HepG2 (cell line): ENCODE results near the gene NRL. TPM values are rescaled to one million over a fixed set of nuclear protein-coding genes. Genes with fewer than 3 reads are reported as not detected.

Source experiments
- BHLHE40 ChIP-seq: IDR thresholded peaks from 2 replicates; pipeline ENCODE4 v1.6.1; 2011; ENCODE audit warnings: low read length, improper control_type of control experiment
- BRCA1 ChIP-seq: sonication (generic); formaldehyde crosslinking; IDR thresholded peaks from 2 replicates; pipeline ENCODE4 v1.4.0; 2020; ENCODE audit warnings: missing genetic modification reagents
- CHCHD3 ChIP-seq: sonication (generic); formaldehyde crosslinking; IDR thresholded peaks from 2 replicates; pipeline ENCODE4 v1.8.0; 2022; ENCODE audit warnings: mild to moderate bottlenecking, missing genetic modification reagents, moderate library complexity
- CREM ChIP-seq, 2 experiments: sonication (generic) in 1 of 2; formaldehyde crosslinking in 1 of 2; IDR thresholded peaks; 2 replicates each; pipeline versions ENCODE4 v1.4.0 to v1.6.1; 2016 to 2020; ENCODE audit warnings: antibody characterized with exemption in 1 of 2, mild to moderate bottlenecking in 1 of 2, missing genetic modification reagents in 1 of 2
- FOXC1 ChIP-seq: sonication (generic); formaldehyde crosslinking; IDR thresholded peaks from 2 replicates; pipeline ENCODE4 v1.8.0; 2022; ENCODE audit warnings: mild to moderate bottlenecking, missing genetic modification reagents, borderline replicate concordance
- SCMH1 ChIP-seq: sonication (generic); formaldehyde crosslinking; IDR thresholded peaks from 2 replicates; pipeline ENCODE4 v1.9.0; 2021; ENCODE audit warnings: missing genetic modification reagents, mild to moderate bottlenecking, borderline replicate concordance
- TCF12 ChIP-seq, 2 experiments: fragments of 450-650 bp in 1 of 2; sonication (generic) in 1 of 2; formaldehyde crosslinking in 1 of 2; IDR thresholded peaks; 2 replicates each; pipeline versions ENCODE4 v1.6.1 to v1.8.0; 2017 to 2022; ENCODE audit warnings: antibody characterized with exemption in 1 of 2, mild to moderate bottlenecking in 1 of 2, missing genetic modification reagents in 1 of 2, moderate library complexity in 1 of 2
- TRIM24 ChIP-seq: sonication (generic); formaldehyde crosslinking; IDR thresholded peaks from 2 replicates; pipeline ENCODE4 v1.8.0; 2022; ENCODE audit warnings: mild to moderate bottlenecking, missing genetic modification reagents
- ZBTB38 ChIP-seq: sonication (generic); formaldehyde crosslinking; IDR thresholded peaks from 2 replicates; pipeline ENCODE4 v1.5.1; 2020; ENCODE audit warnings: mild to moderate bottlenecking, missing genetic modification reagents
- ZFP36L1 ChIP-seq: sonication (generic); formaldehyde crosslinking; IDR thresholded peaks from 2 replicates; pipeline ENCODE4 v1.8.0; 2022; ENCODE audit warnings: mild to moderate bottlenecking, missing genetic modification reagents, moderate library complexity
- ZNF251 ChIP-seq: sonication (generic); formaldehyde crosslinking; IDR thresholded peaks from 2 replicates; pipeline ENCODE4 v1.9.0; 2021; ENCODE audit warnings: mild to moderate bottlenecking, missing genetic modification reagents
- ZNF337 ChIP-seq: sonication (generic); formaldehyde crosslinking; IDR thresholded peaks from 2 replicates; pipeline ENCODE4 v1.5.1; 2020; ENCODE audit warnings: missing genetic modification reagents, low read depth, mild to moderate bottlenecking, borderline replicate concordance
- ZNF598 ChIP-seq: sonication (generic); formaldehyde crosslinking; IDR thresholded peaks from 2 replicates; pipeline ENCODE4 v1.5.1; 2020; ENCODE audit warnings: mild to moderate bottlenecking, missing genetic modification reagents, borderline replicate concordance
- ZNF709 ChIP-seq: sonication (generic); formaldehyde crosslinking; IDR thresholded peaks from 2 replicates; pipeline ENCODE4 v1.5.0; 2020; ENCODE audit warnings: mild to moderate bottlenecking, missing genetic modification reagents
- ZNF83 ChIP-seq: sonication (generic); formaldehyde crosslinking; IDR thresholded peaks from 2 replicates; pipeline ENCODE4 v1.4.0; 2020; ENCODE audit warnings: missing genetic modification reagents, mild to moderate bottlenecking, borderline replicate concordance
- polyA plus RNA-seq, 8 experiments: library from polyadenylated mRNA; depleted of rRNA in 3 of 8; stranded (reverse) in 7 of 8; unstranded in 1 of 8; fragments of >200 nt; fragmentation: Illumina TruSeq in 4 of 8; extraction: Trizol in 4 of 8; gene quantifications; 2 replicates each; pipeline versions ENCODE4 v1.2.1 to v1.2.3, GENCODE V29; 2011 to 2016; ENCODE audit warnings: low read depth in 4 of 8, missing spikeins in 1 of 8, mixed read lengths in 1 of 8; ENCODE audit not compliant: insufficient read depth in 1 of 8
- total RNA-seq, 5 experiments: library from RNA; depleted of rRNA; stranded (reverse); fragments of >200 nt; fragmentation: Illumina TruSeq; extraction: Trizol; gene quantifications; 2 replicates each; pipeline ENCODE4 v1.2.3, GENCODE V29; 2016; ENCODE audit warnings: low read depth in 1 of 5
- TF ChIP-seq, protein P1 (sequence below): sonication (generic); formaldehyde crosslinking; IDR thresholded peaks from 2 replicates; pipeline ENCODE4 v1.4.0; 2020; ENCODE audit warnings: mild to moderate bottlenecking, missing genetic modification reagents, borderline replicate concordance
- TF ChIP-seq, protein P2 (sequence below): sonication (generic); formaldehyde crosslinking; IDR thresholded peaks from 2 replicates; pipeline ENCODE4 v1.4.0; 2020; ENCODE audit warnings: missing genetic modification reagents, borderline replicate concordance
- TF ChIP-seq, protein P3 (sequence below): sonication (generic); formaldehyde crosslinking; IDR thresholded peaks from 2 replicates; pipeline ENCODE4 v1.5.1; 2020; ENCODE audit warnings: mild to moderate bottlenecking, missing genetic modification reagents, moderate library complexity
- TF ChIP-seq, protein P4 (sequence below): sonication (generic); formaldehyde crosslinking; IDR thresholded peaks from 2 replicates; pipeline ENCODE4 v1.4.0; 2020; ENCODE audit warnings: missing genetic modification reagents
- TF ChIP-seq, protein P5 (sequence below): sonication (generic); formaldehyde crosslinking; IDR thresholded peaks from 2 replicates; pipeline ENCODE4 v1.4.0; 2020; ENCODE audit warnings: missing genetic modification reagents

Gene NRL
- total and polyA plus RNA-seq, 2 of the 13 experiments (the other 11 are each of a cell fraction or from before 2014, with no cell fraction given) = 2.5 to 4.7 TPM

DNA sequence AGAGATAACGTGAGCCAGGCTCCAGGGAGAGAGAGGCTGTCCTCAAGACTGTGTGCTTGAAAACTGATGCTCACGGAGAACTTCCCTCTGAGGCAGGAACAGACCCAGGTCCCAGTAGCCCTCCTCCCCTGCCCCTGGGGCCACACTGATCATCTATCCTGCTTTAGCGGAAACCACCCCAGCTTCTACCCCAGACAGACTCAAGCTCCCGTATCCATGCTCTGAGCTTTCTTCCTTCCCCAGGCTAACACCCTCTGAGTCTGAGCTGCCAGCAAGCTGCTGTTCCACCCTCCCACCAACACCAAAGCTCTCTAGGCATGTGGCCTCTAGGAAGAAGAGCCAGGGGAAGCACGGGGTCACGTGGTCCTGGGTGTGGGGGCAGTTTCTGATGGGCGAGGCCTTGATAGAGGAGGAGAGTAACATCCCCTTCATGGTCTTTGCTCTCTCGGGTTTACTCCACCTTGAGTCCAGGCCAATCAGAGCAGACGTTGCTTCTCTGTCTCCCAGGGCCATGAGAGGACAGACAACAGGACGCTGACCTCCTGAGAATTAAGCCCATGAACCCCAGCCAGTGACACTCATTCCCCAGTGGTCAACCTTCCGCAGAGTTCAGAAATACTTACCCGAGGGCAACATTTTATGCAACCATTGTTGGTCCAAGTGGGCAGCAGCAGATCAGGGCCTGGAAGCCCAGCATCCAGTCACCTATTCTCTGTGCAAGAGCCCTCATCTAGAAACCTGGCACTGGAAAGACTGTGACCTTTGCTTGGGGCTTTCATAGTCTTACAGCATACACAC is 19.3 kb downstream of the NRL start (continued):
- no peak for TF ChIP-seq TCF12 (IDR thresholded peaks at IDR 0.05)
- peak; percentile 96; the same call in 1 of the 2 replicates for TF ChIP-seq TCF12 (CRISPR knock-in tag; IDR thresholded peaks at IDR 0.05)
- TF ChIP-seq SCMH1 (CRISPR knock-in tag) = no peak
- peak; percentile 80 for TF ChIP-seq BHLHE40
- TF ChIP-seq, protein P1, sequence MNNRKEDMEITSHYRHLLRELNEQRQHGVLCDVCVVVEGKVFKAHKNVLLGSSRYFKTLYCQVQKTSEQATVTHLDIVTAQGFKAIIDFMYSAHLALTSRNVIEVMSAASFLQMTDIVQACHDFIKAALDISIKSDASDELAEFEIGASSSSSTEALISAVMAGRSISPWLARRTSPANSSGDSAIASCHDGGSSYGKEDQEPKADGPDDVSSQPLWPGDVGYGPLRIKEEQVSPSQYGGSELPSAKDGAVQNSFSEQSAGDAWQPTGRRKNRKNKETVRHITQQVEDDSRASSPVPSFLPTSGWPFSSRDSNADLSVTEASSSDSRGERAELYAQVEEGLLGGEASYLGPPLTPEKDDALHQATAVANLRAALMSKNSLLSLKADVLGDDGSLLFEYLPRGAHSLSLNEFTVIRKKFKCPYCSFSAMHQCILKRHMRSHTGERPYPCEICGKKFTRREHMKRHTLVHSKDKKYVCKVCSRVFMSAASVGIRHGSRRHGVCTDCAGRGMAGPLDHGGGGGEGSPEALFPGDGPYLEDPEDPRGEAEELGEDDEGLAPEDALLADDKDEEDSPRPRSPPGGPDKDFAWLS (CRISPR knock-in tag) = peak; percentile 98; the same call in 1 of the 2 replicates
- TF ChIP-seq, protein P2, sequence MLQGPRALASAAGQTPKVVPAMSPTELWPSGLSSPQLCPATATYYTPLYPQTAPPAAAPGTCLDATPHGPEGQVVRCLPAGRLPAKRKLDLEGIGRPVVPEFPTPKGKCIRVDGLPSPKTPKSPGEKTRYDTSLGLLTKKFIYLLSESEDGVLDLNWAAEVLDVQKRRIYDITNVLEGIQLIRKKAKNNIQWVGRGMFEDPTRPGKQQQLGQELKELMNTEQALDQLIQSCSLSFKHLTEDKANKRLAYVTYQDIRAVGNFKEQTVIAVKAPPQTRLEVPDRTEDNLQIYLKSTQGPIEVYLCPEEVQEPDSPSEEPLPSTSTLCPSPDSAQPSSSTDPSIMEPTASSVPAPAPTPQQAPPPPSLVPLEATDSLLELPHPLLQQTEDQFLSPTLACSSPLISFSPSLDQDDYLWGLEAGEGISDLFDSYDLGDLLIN (CRISPR knock-in tag) = no peak
- TF ChIP-seq, protein P3, sequence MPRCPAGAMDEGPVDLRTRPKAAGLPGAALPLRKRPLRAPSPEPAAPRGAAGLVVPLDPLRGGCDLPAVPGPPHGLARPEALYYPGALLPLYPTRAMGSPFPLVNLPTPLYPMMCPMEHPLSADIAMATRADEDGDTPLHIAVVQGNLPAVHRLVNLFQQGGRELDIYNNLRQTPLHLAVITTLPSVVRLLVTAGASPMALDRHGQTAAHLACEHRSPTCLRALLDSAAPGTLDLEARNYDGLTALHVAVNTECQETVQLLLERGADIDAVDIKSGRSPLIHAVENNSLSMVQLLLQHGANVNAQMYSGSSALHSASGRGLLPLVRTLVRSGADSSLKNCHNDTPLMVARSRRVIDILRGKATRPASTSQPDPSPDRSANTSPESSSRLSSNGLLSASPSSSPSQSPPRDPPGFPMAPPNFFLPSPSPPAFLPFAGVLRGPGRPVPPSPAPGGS (CRISPR knock-in tag) = peak; percentile 98
- peak; percentile 91 for TF ChIP-seq CREM (IDR thresholded peaks at IDR 0.05)
- TF ChIP-seq CREM (CRISPR knock-in tag; IDR thresholded peaks at IDR 0.05) = no peak
- no peak for TF ChIP-seq ZNF709
- TF ChIP-seq FOXC1 = no peak
- peak; percentile 95 for TF ChIP-seq ZBTB38
- TF ChIP-seq TRIM24 (CRISPR knock-in tag) = no peak
- TF ChIP-seq ZNF251 = peak; percentile 97; the same call in 1 of the 2 replicates
- TF ChIP-seq, protein P4, sequence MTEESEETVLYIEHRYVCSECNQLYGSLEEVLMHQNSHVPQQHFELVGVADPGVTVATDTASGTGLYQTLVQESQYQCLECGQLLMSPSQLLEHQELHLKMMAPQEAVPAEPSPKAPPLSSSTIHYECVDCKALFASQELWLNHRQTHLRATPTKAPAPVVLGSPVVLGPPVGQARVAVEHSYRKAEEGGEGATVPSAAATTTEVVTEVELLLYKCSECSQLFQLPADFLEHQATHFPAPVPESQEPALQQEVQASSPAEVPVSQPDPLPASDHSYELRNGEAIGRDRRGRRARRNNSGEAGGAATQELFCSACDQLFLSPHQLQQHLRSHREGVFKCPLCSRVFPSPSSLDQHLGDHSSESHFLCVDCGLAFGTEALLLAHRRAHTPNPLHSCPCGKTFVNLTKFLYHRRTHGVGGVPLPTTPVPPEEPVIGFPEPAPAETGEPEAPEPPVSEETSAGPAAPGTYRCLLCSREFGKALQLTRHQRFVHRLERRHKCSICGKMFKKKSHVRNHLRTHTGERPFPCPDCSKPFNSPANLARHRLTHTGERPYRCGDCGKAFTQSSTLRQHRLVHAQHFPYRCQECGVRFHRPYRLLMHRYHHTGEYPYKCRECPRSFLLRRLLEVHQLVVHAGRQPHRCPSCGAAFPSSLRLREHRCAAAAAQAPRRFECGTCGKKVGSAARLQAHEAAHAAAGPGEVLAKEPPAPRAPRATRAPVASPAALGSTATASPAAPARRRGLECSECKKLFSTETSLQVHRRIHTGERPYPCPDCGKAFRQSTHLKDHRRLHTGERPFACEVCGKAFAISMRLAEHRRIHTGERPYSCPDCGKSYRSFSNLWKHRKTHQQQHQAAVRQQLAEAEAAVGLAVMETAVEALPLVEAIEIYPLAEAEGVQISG (CRISPR knock-in tag) = peak; percentile 94
- TF ChIP-seq BRCA1 (CRISPR knock-in tag) = peak; percentile 96
- TF ChIP-seq CHCHD3 (CRISPR knock-in tag) = peak; percentile 95; the same call in 1 of the 2 replicates
- peak; percentile 97; the same call in 1 of the 2 replicates for TF ChIP-seq ZNF337 (CRISPR knock-in tag)
- TF ChIP-seq ZNF598 (CRISPR knock-in tag) = peak; percentile 99
- peak; percentile 87; the same call in 1 of the 2 replicates for TF ChIP-seq ZNF83
- no peak for TF ChIP-seq ZFP36L1 (CRISPR knock-in tag)
- TF ChIP-seq, protein P5, sequence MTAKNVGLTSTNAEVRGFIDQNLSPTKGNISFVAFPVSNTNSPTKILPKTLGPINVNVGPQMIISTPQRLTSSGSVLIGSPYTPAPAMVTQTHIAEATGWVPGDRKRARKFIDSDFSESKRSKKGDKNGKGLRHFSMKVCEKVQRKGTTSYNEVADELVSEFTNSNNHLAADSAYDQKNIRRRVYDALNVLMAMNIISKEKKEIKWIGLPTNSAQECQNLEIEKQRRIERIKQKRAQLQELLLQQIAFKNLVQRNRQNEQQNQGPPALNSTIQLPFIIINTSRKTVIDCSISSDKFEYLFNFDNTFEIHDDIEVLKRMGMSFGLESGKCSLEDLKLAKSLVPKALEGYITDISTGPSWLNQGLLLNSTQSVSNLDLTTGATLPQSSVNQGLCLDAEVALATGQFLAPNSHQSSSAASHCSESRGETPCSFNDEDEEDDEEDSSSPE (CRISPR knock-in tag) = peak; percentile 95
